ENCODE results near the gene ACACB. TPM values are rescaled to one million over a fixed set of nuclear protein-coding genes. Genes with fewer than 3 reads are reported as not detected.
"Not testable (repeated sequence)": the region's sequence is repeated elsewhere in the genome, so short reads cannot be mapped to it uniquely, and the experiment has no call there.

Gene ACACB
- total and polyA plus RNA-seq, 8 donors, result 12.5 to 21.3 (median 15.8) TPM

DNA sequence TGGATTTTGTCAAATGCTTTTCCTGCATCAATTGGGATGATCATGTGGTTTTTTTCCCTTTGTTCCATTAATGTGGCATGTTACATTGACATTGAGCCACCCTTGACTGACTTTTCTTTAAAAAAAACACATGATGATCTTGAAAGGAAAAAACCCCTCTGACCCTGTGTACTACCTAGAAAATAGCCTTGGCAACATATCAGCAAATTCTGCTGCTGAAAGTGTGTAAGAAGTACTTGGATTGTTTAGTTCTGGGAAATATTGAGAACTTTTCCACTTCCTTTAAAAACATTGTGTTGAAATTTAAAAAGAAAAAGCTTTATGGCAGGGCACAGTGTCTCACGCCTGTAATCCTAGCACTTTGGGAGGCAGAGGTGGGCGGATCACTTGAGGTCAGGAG lies 20.7 kb downstream of the ACACB start:
- TF ChIP-seq, protein P1, sequence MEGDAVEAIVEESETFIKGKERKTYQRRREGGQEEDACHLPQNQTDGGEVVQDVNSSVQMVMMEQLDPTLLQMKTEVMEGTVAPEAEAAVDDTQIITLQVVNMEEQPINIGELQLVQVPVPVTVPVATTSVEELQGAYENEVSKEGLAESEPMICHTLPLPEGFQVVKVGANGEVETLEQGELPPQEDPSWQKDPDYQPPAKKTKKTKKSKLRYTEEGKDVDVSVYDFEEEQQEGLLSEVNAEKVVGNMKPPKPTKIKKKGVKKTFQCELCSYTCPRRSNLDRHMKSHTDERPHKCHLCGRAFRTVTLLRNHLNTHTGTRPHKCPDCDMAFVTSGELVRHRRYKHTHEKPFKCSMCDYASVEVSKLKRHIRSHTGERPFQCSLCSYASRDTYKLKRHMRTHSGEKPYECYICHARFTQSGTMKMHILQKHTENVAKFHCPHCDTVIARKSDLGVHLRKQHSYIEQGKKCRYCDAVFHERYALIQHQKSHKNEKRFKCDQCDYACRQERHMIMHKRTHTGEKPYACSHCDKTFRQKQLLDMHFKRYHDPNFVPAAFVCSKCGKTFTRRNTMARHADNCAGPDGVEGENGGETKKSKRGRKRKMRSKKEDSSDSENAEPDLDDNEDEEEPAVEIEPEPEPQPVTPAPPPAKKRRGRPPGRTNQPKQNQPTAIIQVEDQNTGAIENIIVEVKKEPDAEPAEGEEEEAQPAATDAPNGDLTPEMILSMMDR (IDR thresholded peaks at IDR 0.05), result no peak
- Histone ChIP-seq H3K36me3 (no peaks in the 10 kb centered on the region), H3K27ac (no peak overlapping the region), H3K9me3 (no peaks in the 10 kb centered on the region), H3K4me1 (no peaks in the 10 kb centered on the region), H3K27me3 (no peaks in the 10 kb centered on the region), H3K4me3 (no peak overlapping the region)
- intact Hi-C loops (cut with DNase I), result no loop called here
- no peak for DNase-seq
- ATAC-seq, result no peak

GRCh38 chr12:109139360-109139759 lies 23.0 kb downstream of the ACACB start:
- Histone ChIP-seq H3K9me3 (no peaks in the 10 kb centered on the region), H3K4me1 (no peaks in the 10 kb centered on the region), H3K36me3 (no peaks in the 10 kb centered on the region), H3K27me3 (no peaks in the 10 kb centered on the region), H3K4me3 (no peak overlapping the region), H3K27ac (no peak overlapping the region)
- no peak for DNase-seq
- TF ChIP-seq, protein P1 (IDR thresholded peaks at IDR 0.05), result no peak
- ATAC-seq, result no peak
- intact Hi-C loops (cut with DNase I), result no loop called here

DNA sequence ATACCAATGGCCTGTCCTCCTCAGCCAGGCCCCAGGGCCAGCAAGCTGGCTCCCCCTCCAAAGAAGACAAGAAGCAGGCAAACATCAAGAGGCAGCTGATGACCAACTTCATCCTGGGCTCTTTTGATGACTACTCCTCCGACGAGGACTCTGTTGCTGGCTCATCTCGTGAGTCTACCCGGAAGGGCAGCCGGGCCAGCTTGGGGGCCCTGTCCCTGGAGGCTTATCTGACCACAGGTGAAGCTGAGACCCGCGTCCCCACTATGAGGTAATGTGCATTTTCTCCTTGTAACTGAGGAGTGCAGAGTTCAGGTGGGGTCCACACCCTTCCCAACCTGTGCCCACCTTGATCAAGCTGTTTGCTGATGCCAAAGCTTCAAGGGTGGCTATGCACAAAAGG lies 23.4 kb downstream of the ACACB start:
- ATAC-seq (no peak), DNase-seq (no peak)
- Histone ChIP-seq H3K4me3 (no peak overlapping the region), H3K27ac (no peak overlapping the region), H3K27me3 (no peaks in the 10 kb centered on the region), H3K4me1 (no peaks in the 10 kb centered on the region), H3K9me3 (no peaks in the 10 kb centered on the region), H3K36me3 (no peaks in the 10 kb centered on the region)
- intact Hi-C loops (cut with DNase I), result no loop called here
- TF ChIP-seq, protein P1 (IDR thresholded peaks at IDR 0.05), result no peak

DNA sequence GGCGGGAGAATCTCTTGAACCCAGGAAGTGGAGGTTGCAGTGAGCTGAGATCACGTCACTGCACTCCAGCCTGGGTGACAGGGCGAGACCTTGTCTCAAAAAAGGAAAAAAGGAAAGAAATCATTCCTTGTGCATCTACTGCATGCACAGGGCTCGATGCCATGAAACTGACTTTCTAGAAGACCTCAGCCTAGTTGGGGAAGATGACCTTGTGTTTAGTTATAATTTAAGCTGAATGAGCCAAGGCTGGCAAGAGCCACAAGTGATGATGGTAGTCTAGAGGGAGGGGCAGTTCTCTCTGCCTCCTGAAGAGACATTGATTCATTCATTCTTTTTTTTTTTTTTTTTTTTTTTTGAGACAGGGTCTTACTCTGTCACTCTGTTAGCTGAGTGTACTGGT lies 24.2 kb downstream of the ACACB start:
- Histone ChIP-seq H3K36me3 (no peaks in the 10 kb centered on the region), H3K9me3 (no peaks in the 10 kb centered on the region), H3K27ac (no peak overlapping the region), H3K27me3 (no peaks in the 10 kb centered on the region), H3K4me1 (no peaks in the 10 kb centered on the region), H3K4me3 (no peak overlapping the region)
- DNase-seq (no peak), ATAC-seq (no peak)
- intact Hi-C loops (cut with DNase I), result no loop called here
- TF ChIP-seq, protein P1 (IDR thresholded peaks at IDR 0.05), result no peak

DNA sequence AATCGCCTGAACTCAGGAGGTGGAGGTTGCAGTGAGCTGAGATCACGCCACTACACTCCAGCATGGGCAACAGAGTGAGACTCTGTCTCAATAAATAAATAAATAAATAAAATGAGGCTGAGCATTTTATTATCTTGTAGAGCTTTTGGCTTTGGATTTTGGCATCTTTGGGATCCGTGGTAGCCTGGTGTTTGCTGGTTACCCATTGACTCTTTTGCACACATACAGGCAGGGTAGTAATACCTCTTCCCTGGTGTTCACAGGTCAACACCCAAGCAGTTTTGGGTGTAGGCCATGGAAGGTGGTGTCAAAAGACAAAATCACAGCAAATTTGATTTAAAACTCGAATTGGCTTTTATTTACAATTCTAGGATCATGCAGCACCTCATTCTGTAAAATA lies 27.8 kb downstream of the ACACB start:
- DNase-seq, result no peak
- no peak for ATAC-seq
- Histone ChIP-seq H3K4me3 (no peak overlapping the region), H3K27ac (no peak overlapping the region), H3K4me1 (no peaks in the 10 kb centered on the region), H3K36me3 (no peaks in the 10 kb centered on the region), H3K9me3 (no peaks in the 10 kb centered on the region), H3K27me3 (no peaks in the 10 kb centered on the region)
- TF ChIP-seq, protein P1 (IDR thresholded peaks at IDR 0.05), result no peak
- intact Hi-C loops (cut with DNase I), result no loop called here

DNA sequence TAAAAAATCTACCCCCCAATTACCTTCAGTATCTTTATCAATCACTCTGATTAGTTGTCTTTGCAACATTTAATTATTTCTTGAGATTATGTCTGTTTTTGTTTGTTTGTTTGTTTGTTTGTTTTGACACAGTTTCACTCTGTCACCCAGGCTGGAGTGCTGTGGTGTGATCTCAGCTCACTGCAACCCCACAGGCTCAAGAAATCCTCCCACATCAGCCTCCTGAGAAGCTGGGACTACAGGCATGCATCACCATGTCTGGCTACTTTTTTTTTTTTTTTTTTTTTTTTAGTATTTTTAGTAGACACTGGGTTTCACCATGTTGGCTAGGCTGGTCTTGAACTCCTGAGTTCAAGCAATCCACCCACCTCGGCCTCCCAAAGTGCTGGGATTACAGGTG lies 30.7 kb downstream of the ACACB start:
- DNase-seq; H3K36me3 ChIP-seq; H3K27ac ChIP-seq; H3K4me1 ChIP-seq; intact Hi-C loops (cut with DNase I); H3K4me3 ChIP-seq; H3K27me3 ChIP-seq; H3K9me3 ChIP-seq; ATAC-seq: not testable (repeated sequence)
